ENCODE results near the gene RPL19. TPM values are rescaled to one million over a fixed set of nuclear protein-coding genes. Genes with fewer than 3 reads are reported as not detected.
A peak's percentile ranks its signal among the peaks of the same experiment; 100 is the strongest.

RPL19 gene
- total RNA-seq, 1 donor from 2014 or later = 1,889 TPM

DNA sequence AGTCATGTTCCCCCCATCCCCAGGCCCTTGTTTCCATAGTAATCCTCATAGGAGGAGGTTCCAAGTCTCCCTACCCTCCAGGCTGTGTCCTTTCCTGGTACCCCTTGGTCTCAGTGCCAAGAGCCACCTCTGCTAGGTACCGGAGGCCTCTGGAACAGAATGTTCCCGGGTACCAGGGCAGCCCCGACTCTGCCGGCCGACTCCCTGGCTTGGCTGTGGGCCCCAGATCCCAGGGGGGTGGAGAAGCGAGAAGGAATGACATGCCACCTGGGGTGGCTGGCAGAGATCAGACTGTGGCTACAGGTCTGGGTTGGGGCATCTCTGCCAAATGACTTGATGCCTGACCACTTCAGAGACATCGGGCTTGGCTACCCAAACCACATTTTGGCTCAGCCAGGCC lies 22.1 kb downstream of the RPL19 start:
- no peaks in the 10 kb centered on the region for H3K27me3 ChIP-seq
- no peaks in the 10 kb centered on the region for H3K36me3 ChIP-seq
- peak in 1 of 2 donors; percentile 76 for DNase-seq (ENCODE audit: low spot score in 2 of 2)
- TF ChIP-seq, protein P1, sequence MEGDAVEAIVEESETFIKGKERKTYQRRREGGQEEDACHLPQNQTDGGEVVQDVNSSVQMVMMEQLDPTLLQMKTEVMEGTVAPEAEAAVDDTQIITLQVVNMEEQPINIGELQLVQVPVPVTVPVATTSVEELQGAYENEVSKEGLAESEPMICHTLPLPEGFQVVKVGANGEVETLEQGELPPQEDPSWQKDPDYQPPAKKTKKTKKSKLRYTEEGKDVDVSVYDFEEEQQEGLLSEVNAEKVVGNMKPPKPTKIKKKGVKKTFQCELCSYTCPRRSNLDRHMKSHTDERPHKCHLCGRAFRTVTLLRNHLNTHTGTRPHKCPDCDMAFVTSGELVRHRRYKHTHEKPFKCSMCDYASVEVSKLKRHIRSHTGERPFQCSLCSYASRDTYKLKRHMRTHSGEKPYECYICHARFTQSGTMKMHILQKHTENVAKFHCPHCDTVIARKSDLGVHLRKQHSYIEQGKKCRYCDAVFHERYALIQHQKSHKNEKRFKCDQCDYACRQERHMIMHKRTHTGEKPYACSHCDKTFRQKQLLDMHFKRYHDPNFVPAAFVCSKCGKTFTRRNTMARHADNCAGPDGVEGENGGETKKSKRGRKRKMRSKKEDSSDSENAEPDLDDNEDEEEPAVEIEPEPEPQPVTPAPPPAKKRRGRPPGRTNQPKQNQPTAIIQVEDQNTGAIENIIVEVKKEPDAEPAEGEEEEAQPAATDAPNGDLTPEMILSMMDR (IDR thresholded peaks at IDR 0.05) = no peak
- H3K4me3 ChIP-seq = peak overlapping the region in 1 of 2 donors; percentile 17
- peak overlapping the region; percentile 83 to 85 for H3K27ac ChIP-seq
- H3K4me1 ChIP-seq = peaks cover 17 to 56% of the 10 kb centered on the region in 2 donors
- intact Hi-C loops (cut with DNase I) = no loop called here
- H3K9me3 ChIP-seq = no peaks in the 10 kb centered on the region

DNA sequence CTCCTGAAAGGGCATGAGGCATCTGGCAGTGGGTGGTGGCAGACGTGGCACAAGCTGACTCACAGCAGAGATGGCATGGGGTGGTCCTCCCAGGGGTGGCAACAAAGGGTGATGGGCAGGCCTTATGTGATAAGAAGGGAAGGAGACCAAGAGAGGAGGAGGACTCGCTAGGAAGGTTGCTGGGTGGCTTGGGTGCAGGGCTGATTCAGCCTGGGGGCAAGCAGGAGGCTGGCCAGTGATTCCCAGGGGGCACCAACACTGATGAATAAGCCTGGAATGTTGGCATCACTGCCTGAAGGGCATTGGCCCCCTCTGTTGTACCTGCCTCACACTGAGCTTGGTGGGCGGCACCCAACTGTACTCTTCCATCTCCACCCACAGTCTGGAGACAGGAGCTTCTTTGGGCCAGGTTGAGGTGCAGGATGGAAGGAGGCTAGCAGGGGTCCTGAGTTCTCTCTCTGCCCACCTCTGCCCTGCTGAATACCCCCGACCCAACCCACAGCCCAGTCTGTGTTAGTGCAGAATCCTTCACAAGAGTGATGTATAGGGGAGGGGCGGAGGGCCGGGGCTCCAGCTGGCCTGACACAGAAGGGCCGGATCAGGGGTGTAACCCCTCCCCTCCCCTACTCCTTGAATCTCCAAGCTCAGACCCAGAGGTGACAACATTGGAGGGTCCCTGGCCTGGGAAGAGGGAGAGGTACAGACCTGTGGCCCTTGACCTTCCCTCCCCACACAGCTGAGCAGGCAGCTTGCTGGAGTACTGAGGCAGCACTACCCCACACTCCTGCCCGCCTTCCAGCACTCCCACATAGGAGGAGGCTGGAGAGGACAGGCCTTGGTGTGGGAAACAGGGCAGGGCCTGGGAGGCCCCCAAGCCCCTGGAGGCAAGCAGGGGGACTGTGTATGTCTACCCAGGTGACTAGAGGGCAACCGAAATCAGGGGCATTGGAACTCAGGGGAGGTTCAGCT lies 23.1 kb downstream of the RPL19 start:
- Histone ChIP-seq H3K27ac (peak overlapping the region; percentile 83 to 85), H3K4me1 (peaks cover 17 to 46% of the 10 kb centered on the region in 2 donors), H3K4me3 (peak overlapping the region in 1 of 2 donors; percentile 75), H3K36me3 (no peaks in the 10 kb centered on the region), H3K9me3 (no peaks in the 10 kb centered on the region), H3K27me3 (no peaks in the 10 kb centered on the region)
- peak in 1 of 2 donors; percentile 89 for DNase-seq (ENCODE audit: low spot score in 2 of 2)
- intact Hi-C loops (cut with DNase I) = no loop called here
- TF ChIP-seq, protein P1 (IDR thresholded peaks at IDR 0.05) = no peak

DNA sequence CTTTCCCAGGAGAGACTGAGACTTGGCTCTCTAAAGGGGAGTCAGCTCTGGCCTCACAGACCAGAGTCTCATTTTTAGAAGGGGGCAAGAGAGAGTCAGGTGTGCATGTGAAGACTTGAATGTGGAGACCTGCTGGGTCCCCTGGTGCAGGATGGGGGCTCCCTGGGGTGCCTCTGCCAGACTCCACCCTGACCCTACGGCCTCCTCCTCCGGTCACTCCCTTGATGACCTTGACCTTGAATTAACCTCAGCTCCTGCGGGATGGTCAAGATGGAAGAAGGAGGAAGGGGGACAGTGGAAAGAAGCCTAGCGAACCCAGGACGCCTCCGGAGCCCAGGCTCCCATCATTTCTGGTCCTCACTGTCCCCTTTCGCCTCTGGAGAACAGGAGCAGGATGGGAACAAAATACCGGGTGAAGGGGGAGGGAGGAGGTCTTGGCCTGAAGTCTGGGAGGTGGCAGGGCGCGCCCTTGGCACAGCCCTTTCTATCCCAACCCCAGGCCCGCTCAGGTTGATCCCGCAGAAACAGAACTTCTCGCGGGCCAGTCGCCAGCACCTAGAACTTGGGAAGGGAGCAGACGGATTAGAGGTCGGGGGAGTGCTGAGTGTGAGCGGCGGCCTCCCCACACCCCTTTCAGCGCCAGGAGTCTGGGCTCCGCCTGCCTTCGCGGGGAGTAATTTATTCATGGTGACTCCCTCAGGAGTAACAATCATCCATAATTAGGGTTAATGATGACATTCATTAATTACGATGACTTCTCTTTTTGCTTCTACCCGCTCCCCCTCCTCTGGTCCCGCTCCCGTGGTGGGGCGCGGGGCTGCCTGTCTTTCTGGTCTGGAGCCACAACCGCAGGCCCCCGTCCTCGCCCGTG lies 24.1 kb downstream of the RPL19 start:
- Histone ChIP-seq H3K4me1 (peaks cover 13 to 39% of the 10 kb centered on the region in 2 donors), H3K9me3 (no peaks in the 10 kb centered on the region), H3K4me3 (peak overlapping the region; percentile 59 to 75), H3K36me3 (no peaks in the 10 kb centered on the region), H3K27ac (peak overlapping the region; percentile 85 to 87), H3K27me3 (no peaks in the 10 kb centered on the region)
- no peak for DNase-seq (ENCODE audit: low spot score in 2 of 2)
- intact Hi-C loops (cut with DNase I) = loop anchor here (2.0 kb wide), 1 partner anchor 15 kb away; no protein-coding TSS in a partner anchor
- TF ChIP-seq, protein P1 (IDR thresholded peaks at IDR 0.05) = no peak

DNA sequence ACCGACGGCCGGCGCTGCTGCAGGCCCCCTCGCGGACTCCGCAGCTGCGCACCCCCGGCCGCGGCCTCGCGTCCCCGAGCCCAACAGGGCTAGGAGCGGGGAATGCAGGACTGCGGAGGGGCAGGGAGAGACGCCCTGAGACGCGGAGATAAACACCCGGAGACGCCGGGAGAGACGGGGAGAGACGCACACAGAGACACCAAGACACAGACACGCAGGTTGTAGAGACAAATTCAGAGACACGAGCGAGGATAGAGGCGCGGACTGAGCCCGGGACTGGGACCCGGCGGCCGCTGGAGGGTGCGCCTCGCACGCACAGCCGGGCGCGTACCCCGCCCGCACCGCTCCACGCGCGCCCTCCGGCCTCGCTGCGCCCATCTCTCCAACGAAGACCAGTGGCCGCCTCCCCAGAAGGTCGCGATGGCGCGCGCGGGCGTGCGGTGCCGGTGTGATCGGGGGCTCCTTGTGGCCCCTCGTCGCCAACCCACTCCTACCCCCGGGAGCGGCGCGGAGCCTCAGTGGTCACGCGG lies 24.8 kb downstream of the RPL19 start:
- Histone ChIP-seq H3K36me3 (no peaks in the 10 kb centered on the region), H3K4me1 (peaks cover 13 to 32% of the 10 kb centered on the region in 2 donors), H3K9me3 (no peaks in the 10 kb centered on the region), H3K27ac (peak overlapping the region; percentile 85 to 87), H3K4me3 (peak overlapping the region; percentile 59 to 75), H3K27me3 (no peaks in the 10 kb centered on the region)
- no peak for DNase-seq (ENCODE audit: low spot score in 2 of 2)
- intact Hi-C loops (cut with DNase I) = loop anchor here (2.0 kb wide), 1 partner anchor 16 kb away; no protein-coding TSS in a partner anchor
- TF ChIP-seq, protein P1 (IDR thresholded peaks at IDR 0.05) = no peak

DNA sequence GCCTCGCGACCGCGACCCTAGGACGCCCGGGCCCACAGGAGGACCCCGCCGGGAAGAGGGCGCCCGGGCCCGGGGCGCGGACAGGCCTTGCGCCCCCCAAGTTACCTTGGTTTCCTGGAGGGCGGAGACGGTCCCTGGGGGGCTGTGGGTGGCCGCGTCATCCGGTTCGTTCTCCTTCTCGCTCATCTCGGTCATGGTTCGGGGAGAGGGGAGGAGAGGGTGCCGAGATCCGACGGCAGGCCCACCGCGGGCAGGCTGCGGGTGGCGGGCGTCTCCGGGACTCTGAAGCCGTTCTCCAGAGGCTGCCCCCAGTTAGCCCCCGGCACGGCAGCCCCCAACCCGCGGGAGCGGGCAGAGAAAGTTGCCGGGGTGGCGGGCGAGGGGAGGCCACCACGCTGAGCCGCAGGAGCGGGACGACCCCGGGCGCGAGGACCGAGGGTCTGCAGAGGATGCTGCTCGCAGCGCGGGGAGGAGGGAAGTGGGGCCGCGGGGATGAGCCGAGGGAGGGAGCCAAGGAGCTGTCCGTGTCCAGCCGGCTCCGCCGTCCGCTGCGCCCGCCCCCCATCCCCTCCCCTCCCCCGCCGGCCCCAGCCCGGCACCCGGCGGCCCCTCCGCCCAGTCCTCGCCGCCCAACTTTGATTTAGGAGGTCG lies 25.4 kb downstream of the RPL19 start, which contains the start of gene STAC2:
STAC2 (minus strand) TSS at position 638 of the 651 bp plus-strand sequence; CDS start at position 195, 443 bp downstream.
- no peaks in the 10 kb centered on the region for H3K9me3 ChIP-seq
- no peaks in the 10 kb centered on the region for H3K27me3 ChIP-seq
- peaks cover 13 to 27% of the 10 kb centered on the region in 2 donors for H3K4me1 ChIP-seq
- peak within 1 kb of the TSS; percentile 59 to 75 for H3K4me3 ChIP-seq
- intact Hi-C loops (cut with DNase I) = loop anchor here (2.0 kb wide), 1 partner anchor 17 kb away; no protein-coding TSS in a partner anchor
- TF ChIP-seq, protein P1 (IDR thresholded peaks at IDR 0.05) = no peak
- peak within 1 kb of the TSS; percentile 85 to 87 for H3K27ac ChIP-seq
- no peaks in the 10 kb centered on the region for H3K36me3 ChIP-seq
- DNase-seq (ENCODE audit: low spot score in 2 of 2) = no peak

Measured in ascending aorta (tissue), 2 donors.